ENCODE results near the gene FGF21. TPM values are rescaled to one million over a fixed set of nuclear protein-coding genes. Genes with fewer than 3 reads are reported as not detected.

Gene FGF21
- total and polyA plus RNA-seq, 10 of the 15 experiments (the other 5 are each of a cell fraction or from before 2014, with no cell fraction given) = not detected

DNA sequence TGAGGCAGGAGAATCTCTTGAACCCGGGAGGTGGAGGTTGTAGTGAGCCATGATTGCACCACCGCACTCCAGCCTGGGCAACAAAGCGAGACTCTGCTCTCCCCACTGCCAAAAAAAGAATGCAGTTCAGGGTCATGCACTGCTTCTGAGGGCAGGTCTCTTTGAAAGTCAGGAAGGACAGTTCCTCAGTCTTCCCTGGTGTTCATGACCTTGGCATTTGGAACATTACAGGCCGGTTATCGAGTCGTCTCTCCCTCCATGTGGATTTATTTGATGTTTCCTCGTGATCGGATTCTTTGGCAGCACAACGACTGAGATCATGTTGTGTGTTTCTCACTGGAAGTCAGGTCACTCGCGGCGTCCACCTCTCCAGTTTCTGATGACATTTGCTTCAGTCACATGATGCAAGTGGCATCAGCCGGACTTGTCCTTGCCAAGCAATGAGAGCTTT is 17.2 kb downstream of the FGF21 start (continued):
- TF ChIP-seq CREB1 (IDR thresholded peaks at IDR 0.05; ENCODE audit: low read depth) = no peak

DNA sequence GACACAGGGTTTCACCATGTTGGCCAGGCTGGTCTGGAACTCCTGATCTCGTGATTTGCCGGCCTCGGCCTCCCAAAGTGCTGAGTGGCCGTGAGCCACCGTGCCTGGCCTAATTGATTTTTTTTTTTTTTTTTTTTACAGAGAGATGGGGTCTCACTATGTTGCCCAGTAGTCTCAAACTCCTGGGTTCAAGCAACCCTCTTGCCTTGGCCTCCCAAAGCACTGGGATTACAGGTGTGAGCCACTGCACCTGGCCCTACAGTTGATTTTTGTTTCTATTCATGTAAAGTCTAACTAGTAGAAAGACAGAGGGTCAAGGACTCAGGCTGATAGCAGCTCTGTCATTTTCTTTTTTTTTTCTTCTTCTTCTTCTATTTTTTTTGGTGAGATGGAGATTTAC is 21.8 kb downstream of the FGF21 start:
- CTCF ChIA-PET = interaction anchor here (1.0 kb wide), 1 partner anchor 10 kb away, joined by 3 read pairs; no protein-coding TSS in a partner anchor

More for the DNA sequence above, 21.8 kb downstream of the FGF21 start:
- H3K4me3 ChIP-seq = no peak overlapping the region
- ChIA-PET POLR2A (interaction anchor here (0.6 kb wide), 1 partner anchor 354 kb away, joined by 7 read pairs; no protein-coding TSS in a partner anchor), RAD21 (ENCODE audit: unreplicated experiment) (no interaction called here), SMC1A (ENCODE audit: uncharacterized antibody, unreplicated experiment) (no interaction called here)
- no peaks in the 10 kb centered on the region; a peak in 1 of 4 replicates for H3K27me3 ChIP-seq (replicated peaks in 1 of 2; ENCODE audit: control insufficient read depth in 2 of 2, insufficient read depth in 2 of 2, low read length in 1 of 2)
- no peaks in the 10 kb centered on the region for H4K20me1 ChIP-seq (ENCODE audit: control insufficient read depth, insufficient read depth)
- H3K4me1 ChIP-seq (ENCODE audit: control insufficient read depth, insufficient read depth, low read length) = peaks cover 3% of the 10 kb centered on the region; the same call in 1 of the 2 replicates
- DNase-seq (ENCODE audit: low read depth, low spot score) = no peak
- ATAC-seq = no peak
- intact Hi-C loops (cut with micrococcal nuclease; ENCODE audit: unreplicated experiment) = no loop called here
- no peak overlapping the region for H3K4me2 ChIP-seq (ENCODE audit: control insufficient read depth, insufficient read depth)
- no peaks in the 10 kb centered on the region for H3K9me3 ChIP-seq (replicated peaks; ENCODE audit: control insufficient read depth, insufficient read depth, low read length)
- no peaks in the 10 kb centered on the region for H3K79me2 ChIP-seq (ENCODE audit: control insufficient read depth, insufficient read depth, low read length)
- no peaks in the 10 kb centered on the region for H3K36me3 ChIP-seq (ENCODE audit: control insufficient read depth in 2 of 2, insufficient read depth in 2 of 2, low read length in 1 of 2)
- TF ChIP-seq PAX8 (IDR thresholded peaks at IDR 0.05) (no peak), IKZF2 (IDR thresholded peaks at IDR 0.05) (no peak), CREB1 (IDR thresholded peaks at IDR 0.05; ENCODE audit: low read depth) (no peak), SREBF2 (IDR thresholded peaks at IDR 0.05; ENCODE audit: low read length) (no peak), MYB (IDR thresholded peaks at IDR 0.05; ENCODE audit: borderline replicate concordance, low read depth, low read length) (no peak), MYC (IDR thresholded peaks at IDR 0.05; ENCODE audit: insufficient read depth, insufficient read length, insufficient replicate concordance, low read length, severe bottlenecking) (no peak), GATAD2B (conservative IDR thresholded peaks at IDR 0.05; ENCODE audit: low read depth) (no peak), HDAC2 (IDR thresholded peaks at IDR 0.05) (no peak), CREM (IDR thresholded peaks at IDR 0.05; ENCODE audit: low read depth) (no peak), CHD1 (IDR thresholded peaks at IDR 0.05; ENCODE audit: low read depth, low read length) (no peak), JUND (IDR thresholded peaks at IDR 0.05; ENCODE audit: low read depth, low read length) (no peak), SIN3A (IDR thresholded peaks at IDR 0.05; ENCODE audit: low read depth, low read length) (no peak), CEBPB (IDR thresholded peaks at IDR 0.05; ENCODE audit: borderline replicate concordance in 1 of 2, low read depth in 2 of 2, low read length in 2 of 2) (no peak), ZNF207 (IDR thresholded peaks at IDR 0.05; ENCODE audit: borderline replicate concordance) (no peak), DPF2 (IDR thresholded peaks at IDR 0.05) (no peak), IKZF1 (conservative IDR thresholded peaks at IDR 0.05) (no peak)
- TF ChIP-seq, protein P1, sequence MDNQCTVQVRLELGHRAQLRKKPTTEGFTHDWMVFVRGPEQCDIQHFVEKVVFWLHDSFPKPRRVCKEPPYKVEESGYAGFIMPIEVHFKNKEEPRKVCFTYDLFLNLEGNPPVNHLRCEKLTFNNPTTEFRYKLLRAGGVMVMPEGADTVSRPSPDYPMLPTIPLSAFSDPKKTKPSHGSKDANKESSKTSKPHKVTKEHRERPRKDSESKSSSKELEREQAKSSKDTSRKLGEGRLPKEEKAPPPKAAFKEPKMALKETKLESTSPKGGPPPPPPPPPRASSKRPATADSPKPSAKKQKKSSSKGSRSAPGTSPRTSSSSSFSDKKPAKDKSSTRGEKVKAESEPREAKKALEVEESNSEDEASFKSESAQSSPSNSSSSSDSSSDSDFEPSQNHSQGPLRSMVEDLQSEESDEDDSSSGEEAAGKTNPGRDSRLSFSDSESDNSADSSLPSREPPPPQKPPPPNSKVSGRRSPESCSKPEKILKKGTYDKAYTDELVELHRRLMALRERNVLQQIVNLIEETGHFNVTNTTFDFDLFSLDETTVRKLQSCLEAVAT (IDR thresholded peaks at IDR 0.05) = no peak
- TF ChIP-seq, protein P2, sequence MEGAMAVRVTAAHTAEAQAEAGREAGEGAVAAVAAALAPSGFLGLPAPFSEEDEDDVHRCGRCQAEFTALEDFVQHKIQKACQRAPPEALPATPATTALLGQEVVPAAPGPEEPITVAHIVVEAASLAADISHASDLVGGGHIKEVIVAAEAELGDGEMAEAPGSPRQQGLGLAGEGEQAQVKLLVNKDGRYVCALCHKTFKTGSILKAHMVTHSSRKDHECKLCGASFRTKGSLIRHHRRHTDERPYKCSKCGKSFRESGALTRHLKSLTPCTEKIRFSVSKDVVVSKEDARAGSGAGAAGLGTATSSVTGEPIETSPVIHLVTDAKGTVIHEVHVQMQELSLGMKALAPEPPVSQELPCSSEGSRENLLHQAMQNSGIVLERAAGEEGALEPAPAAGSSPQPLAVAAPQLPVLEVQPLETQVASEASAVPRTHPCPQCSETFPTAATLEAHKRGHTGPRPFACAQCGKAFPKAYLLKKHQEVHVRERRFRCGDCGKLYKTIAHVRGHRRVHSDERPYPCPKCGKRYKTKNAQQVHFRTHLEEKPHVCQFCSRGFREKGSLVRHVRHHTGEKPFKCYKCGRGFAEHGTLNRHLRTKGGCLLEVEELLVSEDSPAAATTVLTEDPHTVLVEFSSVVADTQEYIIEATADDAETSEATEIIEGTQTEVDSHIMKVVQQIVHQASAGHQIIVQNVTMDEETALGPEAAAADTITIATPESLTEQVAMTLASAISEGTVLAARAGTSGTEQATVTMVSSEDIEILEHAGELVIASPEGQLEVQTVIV (IDR thresholded peaks at IDR 0.05; ENCODE audit: borderline replicate concordance, partially characterized antibody) = no peak
- no peak overlapping the region for H3K9ac ChIP-seq (ENCODE audit: control insufficient read depth, insufficient read depth, low read length)
- in situ Hi-C loops (cut with MboI) = no loop called here
- BruUV-seq (replicated peaks) = no TSS peak
- FAIRE-seq = no peak
- H3K27ac ChIP-seq (ENCODE audit: control insufficient read depth, insufficient read depth) = no peak overlapping the region
- WGBS (ENCODE audit: insufficient coverage, insufficient replicate concordance, low lambda C conversion rate, missing lambda C conversion rate) = 82% methylated on average over 5 of the region's 5 CpGs
- no peak overlapping the region for H2AFZ ChIP-seq (ENCODE audit: control insufficient read depth, low read depth, low read length)

Measured in GM12878 (cell line).